Islet precursor cell (in vitro differentiated cells): ENCODE measurements around the gene KCNJ16.
A peak's percentile ranks its signal among the peaks of the same experiment; 100 is the strongest.

ENCODE experiments used
- DNase-seq: peaks from one replicate; pipeline ENCODE4 v3.0.0-alpha.2; 2018

Gene KCNJ16

GRCh38 chr17:70070305-70071027 lies 4.6 kb upstream of the KCNJ16 start:
- DNase-seq: no peak

DNA sequence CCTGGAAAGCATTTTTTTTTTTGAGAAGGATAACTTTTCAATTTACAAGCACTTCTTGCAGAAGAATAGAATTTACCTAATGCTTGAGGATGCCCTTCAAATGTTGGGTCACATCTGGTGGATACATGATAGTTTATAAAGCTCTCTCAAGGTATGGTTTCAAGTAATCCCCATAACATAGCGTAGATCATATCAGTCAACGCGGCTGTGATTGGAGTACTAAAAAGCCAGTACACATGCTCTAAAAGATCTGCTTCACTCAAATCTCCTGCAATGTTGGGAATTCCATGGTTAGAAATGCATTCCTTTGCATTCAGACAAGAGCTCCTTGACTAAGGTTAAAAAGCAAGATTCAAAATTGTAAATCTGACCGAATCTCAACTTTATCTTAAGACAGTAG lies 3.9 kb upstream of the KCNJ16 start:
- DNase-seq: no peak

DNA sequence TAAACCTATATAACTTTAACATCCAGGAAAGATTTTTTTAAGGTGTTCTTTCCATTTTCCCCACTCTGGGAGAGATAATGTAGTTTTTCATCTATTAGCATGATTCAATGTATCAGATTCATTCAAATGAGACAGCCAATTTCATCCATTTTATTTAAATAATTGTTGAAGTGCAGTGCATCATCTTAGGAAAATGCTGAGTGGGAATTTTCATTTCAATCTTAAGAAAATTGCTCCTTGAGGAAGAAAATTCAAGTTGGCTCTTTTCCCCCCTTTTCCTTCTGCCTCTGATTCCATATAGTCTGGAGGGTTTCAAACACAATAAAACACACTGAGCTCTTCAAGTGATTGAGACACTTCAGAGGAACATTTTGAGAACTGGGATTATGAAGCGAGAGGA lies 3.4 kb upstream of the KCNJ16 start:
- no peak for DNase-seq

DNA sequence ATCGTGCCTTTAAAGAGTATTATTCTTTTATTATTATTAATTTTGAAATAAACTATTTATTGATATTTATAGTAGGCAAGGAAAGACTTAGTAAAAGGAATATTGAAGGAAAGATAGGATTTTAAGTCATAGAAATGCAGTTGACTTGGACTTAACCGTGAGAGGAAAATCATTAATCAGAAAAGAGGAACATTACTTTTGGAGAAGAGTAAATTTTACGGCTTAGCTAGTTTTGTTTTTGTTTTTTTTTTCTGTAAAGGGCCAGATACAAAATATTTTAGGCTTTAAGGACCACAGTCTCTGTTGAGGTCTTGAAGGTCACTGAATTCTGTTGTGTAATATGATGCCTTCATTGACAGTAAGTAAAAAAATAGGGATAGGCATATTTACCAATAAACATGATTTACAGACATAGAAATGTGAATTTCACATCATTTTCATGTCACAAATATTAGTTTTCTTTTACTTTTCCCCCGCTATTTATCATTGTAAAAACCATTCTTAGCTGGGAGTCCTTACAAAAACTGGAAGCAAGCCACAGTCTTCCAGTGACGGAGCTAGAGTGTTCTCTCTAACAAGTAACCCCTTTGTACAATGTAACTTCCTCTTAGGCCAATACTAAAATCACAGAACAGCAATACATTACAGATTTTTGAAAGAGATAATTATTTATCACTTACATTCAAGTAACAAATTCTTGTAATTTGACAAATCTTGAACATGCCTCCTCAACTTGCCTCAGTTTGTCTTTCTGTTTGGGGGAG lies 2.3 kb upstream of the KCNJ16 start:
- no peak for DNase-seq

GRCh38 chr17:70073310-70073709 lies 1.7 kb upstream of the KCNJ16 start:
- no peak for DNase-seq

DNA sequence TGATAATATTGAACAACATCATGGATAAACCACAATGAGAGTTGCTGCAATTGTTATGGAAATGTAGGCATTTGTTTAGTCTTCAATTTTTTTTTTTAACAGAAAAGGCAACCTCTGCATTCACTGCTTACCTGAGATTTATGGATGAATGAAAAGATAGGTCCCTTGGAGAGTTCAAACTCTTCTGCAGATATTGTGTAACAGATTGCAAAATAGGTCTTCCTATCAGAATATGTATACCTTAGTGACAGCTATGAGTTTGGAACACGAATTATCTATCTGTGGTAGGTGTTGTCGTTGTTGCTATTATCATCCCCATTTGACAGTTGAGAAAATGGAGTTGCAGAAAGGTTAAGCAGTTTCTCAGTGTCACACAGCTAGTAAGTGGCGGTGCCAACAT lies 1.2 kb upstream of the KCNJ16 start:
- DNase-seq: no peak

- DNase-seq: no peak
These were observed 692 bp upstream of the KCNJ16 start for GRCh38 chr17:70074236-70074830.

- no peak for DNase-seq
These were observed 1.2 kb downstream of the KCNJ16 start for GRCh38 chr17:70076189-70076588.

GRCh38 chr17:70076831-70077230 lies 1.8 kb downstream of the KCNJ16 start:
- no peak for DNase-seq

- no peak for DNase-seq
These were observed 3.5 kb downstream of the KCNJ16 start for GRCh38 chr17:70078549-70078948.

GRCh38 chr17:70078994-70079531 lies 4.0 kb downstream of the KCNJ16 start:
- no peak for DNase-seq

- DNase-seq: no peak
These were observed 5.7 kb downstream of the KCNJ16 start for GRCh38 chr17:70080541-70081347.

GRCh38 chr17:70081885-70082284 lies 6.9 kb downstream of the KCNJ16 start:
- DNase-seq: no peak

- DNase-seq: no peak
These were observed 9.5 kb downstream of the KCNJ16 start for GRCh38 chr17:70084476-70084875.

DNA sequence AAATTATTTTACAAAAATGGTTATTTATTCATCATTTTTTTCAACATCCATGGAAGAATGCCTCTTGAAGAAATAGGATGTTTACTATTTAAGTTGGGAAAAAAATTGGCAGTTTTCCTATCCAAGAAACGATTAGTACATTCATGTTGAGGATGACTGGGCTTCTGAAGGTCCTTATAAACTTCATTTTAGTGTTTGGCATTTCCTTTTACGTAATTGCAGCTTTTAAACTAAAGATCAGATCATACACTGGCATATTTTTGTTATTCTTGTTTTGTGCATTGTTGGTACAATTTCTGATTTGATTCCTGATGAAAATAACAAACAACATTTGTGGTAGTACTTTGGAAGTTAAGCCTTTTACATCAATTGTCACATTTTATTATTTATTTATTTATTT lies 11.5 kb downstream of the KCNJ16 start:
- DNase-seq: no peak

DNA sequence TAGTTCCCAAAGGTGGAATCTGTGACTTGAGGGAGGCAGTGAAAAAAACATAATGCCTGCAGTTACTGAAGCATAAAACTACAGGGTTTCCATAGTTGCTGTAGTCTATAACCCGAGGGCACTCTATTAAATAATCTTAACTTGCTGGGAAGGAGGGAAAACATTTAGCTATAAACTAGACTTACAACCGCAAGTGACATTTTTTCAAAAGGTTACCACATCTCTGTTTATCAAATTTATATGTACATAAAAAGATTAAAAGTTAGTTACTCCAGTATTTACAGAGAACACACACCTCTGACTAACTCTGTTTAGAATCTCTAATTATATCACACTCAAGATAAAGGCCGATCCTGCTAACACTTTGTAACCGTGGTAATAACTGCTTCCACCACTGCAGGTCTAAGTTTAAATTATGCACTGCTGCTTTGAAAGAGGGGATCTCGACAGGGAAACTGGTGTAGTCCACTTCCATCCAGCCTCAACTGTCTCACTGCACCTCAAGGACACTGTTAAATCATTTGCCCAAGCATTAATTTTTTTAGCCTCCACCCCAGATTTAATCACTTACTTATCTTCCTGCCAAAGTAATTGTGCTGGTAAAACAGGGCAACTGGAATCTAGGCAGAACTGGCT lies 14.6 kb downstream of the KCNJ16 start:
- no peak for DNase-seq

DNA sequence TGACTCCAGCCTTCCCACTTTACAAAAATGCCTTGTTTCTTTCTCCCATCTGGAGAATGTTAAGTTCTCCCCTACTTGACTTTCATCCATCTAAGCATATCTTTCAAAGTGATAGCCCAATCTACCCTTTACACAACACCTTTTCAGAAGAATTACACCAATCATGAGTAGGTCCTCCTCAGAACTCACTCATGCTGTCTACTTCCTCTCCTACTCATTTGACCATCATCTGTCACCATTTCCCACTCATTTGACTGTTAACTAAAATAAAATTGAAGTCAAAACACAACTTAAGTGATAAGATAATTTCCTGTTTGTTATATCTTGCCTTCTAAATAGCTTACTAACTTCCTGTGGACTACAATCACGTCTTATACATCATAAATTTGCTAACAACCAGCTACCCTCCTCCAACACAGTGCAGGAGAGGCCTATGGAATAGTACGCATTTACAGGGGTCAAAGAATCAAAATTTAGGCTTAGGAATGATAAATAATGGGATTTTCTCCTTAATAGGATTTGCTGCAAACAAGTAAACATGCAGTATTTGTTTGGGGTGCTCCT lies 16.1 kb downstream of the KCNJ16 start:
- DNase-seq: no peak

- DNase-seq: no peak
These were observed 16.7 kb downstream of the KCNJ16 start for GRCh38 chr17:70091696-70092095.

DNA sequence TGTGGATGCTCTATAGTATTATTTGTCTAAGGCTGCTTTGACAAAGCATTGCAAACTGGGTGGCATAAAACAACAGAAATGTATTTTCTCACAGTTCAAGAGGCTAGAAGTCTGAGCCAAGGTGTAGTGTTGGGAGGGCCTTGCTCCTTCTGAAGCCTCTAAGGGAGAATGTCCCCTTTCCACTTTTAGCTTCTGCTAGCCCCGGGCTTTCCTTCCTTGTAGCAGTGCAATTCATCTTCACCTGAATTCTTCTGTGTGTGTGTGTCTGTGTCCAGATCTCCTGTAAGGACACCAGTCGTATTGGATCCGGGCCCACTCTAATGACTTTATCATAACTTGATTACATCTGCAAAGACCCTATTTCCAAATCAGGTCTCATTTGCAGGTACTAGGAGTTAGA lies 18.1 kb downstream of the KCNJ16 start:
- DNase-seq: peak; percentile 70

DNA sequence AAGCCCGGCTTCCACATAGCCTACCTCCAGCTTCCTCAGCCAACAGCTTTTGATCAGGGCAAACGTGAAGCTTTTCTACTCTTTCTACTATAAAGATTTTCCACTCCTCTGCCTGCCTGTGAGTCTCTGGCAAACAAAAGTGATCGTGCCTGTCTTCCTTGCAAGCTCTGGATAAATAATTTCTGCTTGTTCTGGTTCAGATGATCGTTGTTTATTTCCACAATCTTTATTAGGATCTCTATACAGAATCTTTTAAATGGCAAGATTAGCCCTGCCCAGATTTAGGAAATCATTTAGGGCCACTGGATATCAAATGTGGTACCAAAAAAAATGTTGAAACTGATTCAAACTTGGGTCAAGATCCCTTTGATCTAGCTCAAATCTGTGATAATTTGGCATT lies 20.4 kb downstream of the KCNJ16 start:
- no peak for DNase-seq

GRCh38 chr17:70096861-70097260 lies 21.8 kb downstream of the KCNJ16 start:
- DNase-seq: no peak

DNA sequence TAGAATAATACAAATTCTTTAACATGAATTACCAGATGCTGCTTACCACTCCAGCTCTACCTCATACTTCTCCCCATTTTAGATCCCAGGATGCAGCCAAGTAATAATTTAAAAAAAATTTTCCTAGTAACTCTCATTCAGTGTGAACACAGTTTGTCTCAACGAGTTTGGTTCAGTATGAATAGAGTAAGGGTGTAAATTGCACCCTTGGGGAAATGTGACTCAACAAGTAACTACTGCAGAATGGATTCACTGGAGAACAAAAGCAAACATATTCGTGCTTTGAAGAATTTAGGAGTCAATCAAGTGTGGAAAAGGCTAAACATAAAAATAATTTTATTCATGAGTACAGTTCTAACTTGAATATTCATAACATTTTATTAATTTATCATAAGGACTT lies 23.0 kb downstream of the KCNJ16 start:
- no peak for DNase-seq
